NCI-H345 (cell line): Measurements from ENCODE around the gene CEMP1.

ENCODE experiments used
- DNase-seq: peaks from one replicate; lab custom pipeline; 2025; lab: John Stamatoyannopoulos, UW

Gene CEMP1

GRCh38 chr16:2500430-2500917 is 30.7 kb downstream of the CEMP1 start:
- DNase-seq: no peak

GRCh38 chr16:2499890-2500429 is 31.2 kb downstream of the CEMP1 start:
- no peak for DNase-seq

GRCh38 chr16:2499454-2499853 is 31.8 kb downstream of the CEMP1 start:
- DNase-seq: no peak

- DNase-seq: no peak
These were observed 32.5 kb downstream of the CEMP1 start for GRCh38 chr16:2498531-2499253.

- no peak for DNase-seq
These were observed 33.3 kb downstream of the CEMP1 start for GRCh38 chr16:2497695-2498484.

- no peak for DNase-seq
These were observed 34.0 kb downstream of the CEMP1 start for GRCh38 chr16:2497116-2497630.

GRCh38 chr16:2496223-2497115 is 34.7 kb downstream of the CEMP1 start:
- DNase-seq: no peak

- no peak for DNase-seq
These were observed 36.2 kb downstream of the CEMP1 start for GRCh38 chr16:2495041-2495440.

- DNase-seq: no peak
These were observed 36.6 kb downstream of the CEMP1 start for GRCh38 chr16:2494616-2495015.

GRCh38 chr16:2493605-2494004 is 37.6 kb downstream of the CEMP1 start:
- no peak for DNase-seq

- no peak for DNase-seq
These were observed 38.9 kb downstream of the CEMP1 start for GRCh38 chr16:2492292-2492691.

- DNase-seq: peak; percentile 81
These were observed 40.8 kb downstream of the CEMP1 start for GRCh38 chr16:2490190-2491105.

GRCh38 chr16:2489581-2489980 is 41.6 kb downstream of the CEMP1 start:
- no peak for DNase-seq

GRCh38 chr16:2487903-2488531 is 43.2 kb downstream of the CEMP1 start:
- no peak for DNase-seq

GRCh38 chr16:2487517-2487842 is 43.7 kb downstream of the CEMP1 start:
- no peak for DNase-seq

GRCh38 chr16:2486645-2487516 is 44.3 kb downstream of the CEMP1 start:
- peak; percentile 14 for DNase-seq

- DNase-seq: no peak
These were observed 45.2 kb downstream of the CEMP1 start for GRCh38 chr16:2485811-2486507.

GRCh38 chr16:2484898-2485508 is 46.2 kb downstream of the CEMP1 start:
- no peak for DNase-seq
